Endothelial cell of umbilical vein (primary cell): ENCODE results near the gene OR2Y1. TPM values are rescaled to one million over a fixed set of nuclear protein-coding genes. Genes with fewer than 3 reads are reported as not detected.

Experiments
- BruUV-seq: library from RNA; stranded (reverse); fragments of 400-500 nt; replicated peaks from 2 replicates; lab custom pipeline; 2021; lab: Mats Ljungman, UMichigan
- CTCF ChIA-PET: fragments of 300-600, 350-600 bp; sonication (Branson Sonifier 250); formaldehyde crosslinking; loops from one replicate; lab custom pipeline; 2021; ENCODE audit warnings: antibody characterized with exemption, inconsistent platforms; lab: Charles Lee
- POLR2A ChIA-PET: fragments of 300-600, 350-600 bp; sonication (Branson Sonifier 250); formaldehyde crosslinking; loops from one replicate; lab custom pipeline; 2021; ENCODE audit warnings: antibody characterized with exemption, inconsistent platforms; lab: Charles Lee
- DNase-seq: peaks from one replicate; pipeline ENCODE4 v3.0.0-alpha.2; 2011; ENCODE audit warnings: low read depth, low spot score
- FAIRE-seq: peaks from 2 replicates; lab custom pipeline; 2011; peaks lifted over from hg19 to GRCh38; lab: Jason Lieb, UNC
- H2AFZ ChIP-seq: 2 replicates; pipeline ENCODE4 v1.6.0; 2012; ENCODE audit warnings: low read depth, low read length, control low read depth, inconsistent platforms
- H3K27ac ChIP-seq: 2 replicates; pipeline ENCODE4 v1.5.1; 2011; ENCODE audit warnings: low read depth, mild to moderate bottlenecking, control low read depth, low read length, moderate library complexity; ENCODE audit not compliant: insufficient read depth
- H3K27me3 ChIP-seq, 2 experiments: 2 replicates each; pipeline versions ENCODE4 v1.6.0 to v1.6.1; 2011; ENCODE audit warnings: low read length in 2 of 2, mixed read lengths in 1 of 2; ENCODE audit not compliant: control insufficient read depth in 2 of 2, insufficient read depth in 2 of 2
- H3K36me3 ChIP-seq, 2 experiments: 2 replicates in 1 of 2; 3 replicates in 1 of 2; pipeline ENCODE4 v1.5.1; 2011; ENCODE audit warnings: low read length in 2 of 2, mild to moderate bottlenecking in 1 of 2, moderate library complexity in 1 of 2; ENCODE audit not compliant: control insufficient read depth in 2 of 2, insufficient read depth in 2 of 2; ENCODE audit errors: extremely low read depth in 1 of 2
- H3K4me1 ChIP-seq: 3 replicates; pipeline ENCODE4 v1.5.1; 2011; ENCODE audit warnings: mild to moderate bottlenecking, low read length; ENCODE audit not compliant: control insufficient read depth, insufficient read depth; ENCODE audit errors: extremely low read depth
- H3K4me2 ChIP-seq: 2 replicates; pipeline ENCODE4 v1.6.1; 2011; ENCODE audit warnings: low read length, control low read depth, mixed read lengths; ENCODE audit not compliant: insufficient read depth
- H3K4me3 ChIP-seq, 3 experiments: fragments of 200-600 bp in 1 of 3; sonication (generic), shearing (Covaris generic) in 1 of 3; replicated peaks in 1 of 3; 2 replicates each; pipeline ENCODE4 v1.5.1; 2011 to 2016; ENCODE audit warnings: control low read depth in 3 of 3, low read length in 3 of 3, mild to moderate bottlenecking in 2 of 3, inconsistent platforms in 1 of 3, low read depth in 1 of 3, moderate library complexity in 1 of 3; ENCODE audit not compliant: insufficient read depth in 1 of 3
- H3K79me2 ChIP-seq: 2 replicates; pipeline ENCODE4 v1.6.0; 2012; ENCODE audit warnings: low read length, inconsistent platforms; ENCODE audit not compliant: control insufficient read depth, insufficient read depth
- H3K9ac ChIP-seq: replicated peaks from 2 replicates; pipeline ENCODE3; 2011; ENCODE audit warnings: low read length, control low read depth; ENCODE audit not compliant: insufficient read depth; ENCODE audit errors: extremely low read depth
- H3K9me1 ChIP-seq: replicated peaks from 3 replicates; pipeline ENCODE4 v1.6.0; 2011; ENCODE audit warnings: mild to moderate bottlenecking, low read length; ENCODE audit not compliant: control insufficient read depth, insufficient read depth; ENCODE audit errors: extremely low read depth
- H3K9me3 ChIP-seq: replicated peaks from 2 replicates; pipeline ENCODE4 v1.5.1; 2012; ENCODE audit warnings: low read length, inconsistent platforms; ENCODE audit not compliant: control insufficient read depth, insufficient read depth
- H4K20me1 ChIP-seq: replicated peaks from 2 replicates; pipeline ENCODE3; 2011; ENCODE audit warnings: mild to moderate bottlenecking, low read length; ENCODE audit not compliant: control insufficient read depth, insufficient read depth; ENCODE audit errors: extremely low read depth
- EZH2 ChIP-seq: IDR thresholded peaks from 2 replicates; pipeline ENCODE4 v1.6.1; 2012; ENCODE audit warnings: borderline replicate concordance, low read depth, mild to moderate bottlenecking, moderate library complexity, low read length, inconsistent platforms; ENCODE audit not compliant: severe bottlenecking
- FOS ChIP-seq: IDR thresholded peaks from 2 replicates; pipeline ENCODE4 v1.6.1; 2011; ENCODE audit warnings: mild to moderate bottlenecking, low read length, moderate library complexity, borderline replicate concordance; ENCODE audit not compliant: insufficient read depth
- GATA2 ChIP-seq: IDR thresholded peaks from 2 replicates; pipeline ENCODE4 v1.7.0; 2011; ENCODE audit warnings: low read depth, mild to moderate bottlenecking, moderate library complexity, mixed read lengths, low read length; ENCODE audit not compliant: insufficient read length, insufficient read depth
- JUN ChIP-seq: IDR thresholded peaks from 2 replicates; pipeline ENCODE4 v1.6.1; 2011; ENCODE audit warnings: borderline replicate concordance, low read depth; ENCODE audit not compliant: insufficient read length, insufficient read depth
- MYC ChIP-seq: IDR thresholded peaks from one replicate; pipeline ENCODE4 v1.6.1; 2011; ENCODE audit warnings: mild to moderate bottlenecking, low read depth, low read length
- POLR2A ChIP-seq: IDR thresholded peaks from 2 replicates; pipeline ENCODE4 v1.6.1; 2012; ENCODE audit warnings: low read depth, mild to moderate bottlenecking, control low read depth, low read length
- POLR2AphosphoS5 ChIP-seq: IDR thresholded peaks from 2 replicates; pipeline ENCODE4 v1.6.1; 2012; ENCODE audit warnings: low read depth, mild to moderate bottlenecking, control low read depth, low read length, moderate library complexity; ENCODE audit not compliant: insufficient read depth
- dilution Hi-C: fragments of 300-500 bp; cut with MboI; formaldehyde crosslinking; loops from one replicate; pipeline ENCODE4 v1.15.0; 2019; ENCODE audit warnings: low sequenced_read_pairs; ENCODE audit not compliant: extremely low pct_ligation_motif_present
- intact Hi-C: fragments of 100-400 bp; cut with micrococcal nuclease; formaldehyde crosslinking; loops from one replicate; pipeline ENCODE4 v1.10.0; 2022
- polyA plus RNA-seq, 4 experiments: library from polyadenylated mRNA; depleted of rRNA in 3 of 4; stranded (reverse) in 3 of 4; unstranded in 1 of 4; fragments of >200 nt; gene quantifications; 2 replicates each; pipeline versions ENCODE4 v1.2.1 to v1.2.3, GENCODE V29; 2011 to 2012; ENCODE audit warnings: missing spikeins in 1 of 4
- total RNA-seq: library from RNA; stranded (reverse); gene quantifications from 2 replicates; pipeline ENCODE4 v1.2.3, GENCODE V29; 2021
- TF ChIP-seq, protein P1 (sequence below): IDR thresholded peaks from 2 replicates; pipeline ENCODE4 v1.6.1; 2011; ENCODE audit not compliant: insufficient read depth, insufficient read length
- TF ChIP-seq, protein P2 (sequence below), 2 donors: IDR thresholded peaks; 1 replicate in 1 of 2; 2 replicates in 1 of 2; pipeline ENCODE4 v1.5.1; 2011; ENCODE audit warnings: low read length in 2 of 2, mild to moderate bottlenecking in 2 of 2, moderate library complexity in 2 of 2, control low read depth in 1 of 2, inconsistent platforms in 1 of 2, low read depth in 1 of 2; ENCODE audit not compliant: insufficient read depth in 1 of 2; ENCODE audit errors: extremely low read depth in 1 of 2

Gene OR2Y1
- total and polyA plus RNA-seq, 2 donors (not counting 3 experiments of a cell fraction or from before 2014, with no cell fraction given), result not detected

DNA sequence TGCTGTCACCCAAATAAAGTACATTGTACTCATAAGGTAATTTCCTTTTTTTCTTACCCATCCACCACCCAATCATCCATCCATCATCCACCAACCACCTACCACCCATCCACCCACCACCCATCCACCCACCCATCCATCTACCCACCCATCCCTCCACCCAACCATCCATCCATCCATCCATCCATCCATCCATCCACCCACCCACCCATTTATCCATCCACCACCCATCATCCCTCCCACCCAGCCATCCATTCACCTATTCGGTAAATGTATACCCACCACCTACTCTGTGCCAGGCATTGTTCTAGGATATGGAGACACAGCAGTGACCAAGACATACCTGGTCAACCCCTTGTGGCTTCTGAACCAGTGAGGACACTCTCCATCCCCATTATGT lies 37.6 kb upstream of the OR2Y1 start:
- TF ChIP-seq GATA2, result no peak
- no peak for TF ChIP-seq MYC
- TF ChIP-seq, protein P1, sequence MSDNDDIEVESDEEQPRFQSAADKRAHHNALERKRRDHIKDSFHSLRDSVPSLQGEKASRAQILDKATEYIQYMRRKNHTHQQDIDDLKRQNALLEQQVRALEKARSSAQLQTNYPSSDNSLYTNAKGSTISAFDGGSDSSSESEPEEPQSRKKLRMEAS, result no peak
- no peak for TF ChIP-seq EZH2
- TF ChIP-seq JUN, result no peak
- TF ChIP-seq, protein P2, sequence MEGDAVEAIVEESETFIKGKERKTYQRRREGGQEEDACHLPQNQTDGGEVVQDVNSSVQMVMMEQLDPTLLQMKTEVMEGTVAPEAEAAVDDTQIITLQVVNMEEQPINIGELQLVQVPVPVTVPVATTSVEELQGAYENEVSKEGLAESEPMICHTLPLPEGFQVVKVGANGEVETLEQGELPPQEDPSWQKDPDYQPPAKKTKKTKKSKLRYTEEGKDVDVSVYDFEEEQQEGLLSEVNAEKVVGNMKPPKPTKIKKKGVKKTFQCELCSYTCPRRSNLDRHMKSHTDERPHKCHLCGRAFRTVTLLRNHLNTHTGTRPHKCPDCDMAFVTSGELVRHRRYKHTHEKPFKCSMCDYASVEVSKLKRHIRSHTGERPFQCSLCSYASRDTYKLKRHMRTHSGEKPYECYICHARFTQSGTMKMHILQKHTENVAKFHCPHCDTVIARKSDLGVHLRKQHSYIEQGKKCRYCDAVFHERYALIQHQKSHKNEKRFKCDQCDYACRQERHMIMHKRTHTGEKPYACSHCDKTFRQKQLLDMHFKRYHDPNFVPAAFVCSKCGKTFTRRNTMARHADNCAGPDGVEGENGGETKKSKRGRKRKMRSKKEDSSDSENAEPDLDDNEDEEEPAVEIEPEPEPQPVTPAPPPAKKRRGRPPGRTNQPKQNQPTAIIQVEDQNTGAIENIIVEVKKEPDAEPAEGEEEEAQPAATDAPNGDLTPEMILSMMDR (IDR thresholded peaks at IDR 0.05; ENCODE audit: extremely low read depth in 1 of 2, insufficient read depth in 1 of 2, low read depth in 1 of 2, low read length in 2 of 2), result no peak
- no peak for TF ChIP-seq POLR2A
- TF ChIP-seq FOS, result no peak
- no peak for TF ChIP-seq POLR2AphosphoS5
- ChIA-PET CTCF (interaction anchor here (1.3 kb wide), 1 partner anchor 91 kb away, joined by 4 read pairs; no protein-coding TSS in a partner anchor), POLR2A (no interaction called here)
- no peaks in the 10 kb centered on the region for H4K20me1 ChIP-seq
- intact Hi-C loops, result no loop called here
- H3K27ac ChIP-seq, result no peak overlapping the region
- no peaks in the 10 kb centered on the region for H3K9me3 ChIP-seq
- no peaks in the 10 kb centered on the region for H3K4me1 ChIP-seq
- FAIRE-seq (no peak), DNase-seq (no peak)
- no peaks in the 10 kb centered on the region for H3K36me3 ChIP-seq
- H3K27me3 ChIP-seq, result no peaks in the 10 kb centered on the region
- no peak overlapping the region for H3K4me3 ChIP-seq
- H2AFZ ChIP-seq, result no peak overlapping the region
- no peak overlapping the region for H3K4me2 ChIP-seq
- no TSS peak for BruUV-seq
- H3K9ac ChIP-seq, result no peak overlapping the region
- dilution Hi-C loops, result no loop called here
- no peaks in the 10 kb centered on the region for H3K79me2 ChIP-seq
- no peaks in the 10 kb centered on the region for H3K9me1 ChIP-seq
